Upper lobe of left lung (tissue), 6 donors: ENCODE results near the gene EIF1AX. TPM values are rescaled to one million over a fixed set of nuclear protein-coding genes. Genes with fewer than 3 reads are reported as not detected.

Experiments used
- ATAC-seq, 2 donors: fragments of 200-7000 bp; cut with Tn5 transposase; one replicate each; pipeline ENCODE4 v1.9.1; 2022; ENCODE audit warnings: mild to moderate bottlenecking in 2 of 2, moderate library complexity in 2 of 2; ENCODE audit not compliant: low FRiP score in 2 of 2
- DNase-seq, 2 donors: peaks; one replicate each; pipeline ENCODE4 v3.0.0-alpha.2; 2019 to 2020
- H3K27ac ChIP-seq, 4 donors: fragments of 200-600 bp; sonication (generic); one replicate each; pipeline ENCODE4 v1.5.1; 2016 to 2019
- H3K27me3 ChIP-seq, 4 donors: fragments of 200-600 bp; sonication (generic); one replicate each; pipeline ENCODE4 v1.5.1; 2017 to 2019
- H3K36me3 ChIP-seq, 4 donors: fragments of 200-600 bp; sonication (generic); one replicate each; pipeline ENCODE4 v1.5.1; 2016 to 2019
- H3K4me1 ChIP-seq, 4 donors: fragments of 200-600 bp; sonication (generic); one replicate each; pipeline ENCODE4 v1.5.1; 2018 to 2019
- H3K4me3 ChIP-seq, 4 donors: fragments of 200-600 bp; sonication (generic); one replicate each; pipeline ENCODE4 v1.5.1; 2017 to 2019; ENCODE audit warnings: mild to moderate bottlenecking in 2 of 4, moderate library complexity in 1 of 4
- H3K9me3 ChIP-seq, 4 donors: fragments of 200-600 bp; sonication (generic); one replicate each; pipeline ENCODE4 v1.5.1; 2018 to 2019
- CTCF ChIP-seq, 6 experiments: fragments of 450-650 bp in 4 of 6; fragments of 200-600 bp in 2 of 6; sonication (generic) in 2 of 6; IDR thresholded peaks; one replicate each; pipeline ENCODE4 v1.5.1; 2016 to 2019; ENCODE audit warnings: antibody characterized with exemption in 6 of 6
- EP300 ChIP-seq, 4 donors: sonication (generic); formaldehyde crosslinking; IDR thresholded peaks; one replicate each; pipeline ENCODE4 v1.5.1; 2017; ENCODE audit warnings: antibody characterized with exemption in 4 of 4, control low read depth in 2 of 4
- POLR2A ChIP-seq, 4 donors: fragments of 450-650 bp; IDR thresholded peaks; one replicate each; pipeline ENCODE4 v1.5.1; 2016 to 2017; ENCODE audit warnings: antibody characterized with exemption in 4 of 4, mild to moderate bottlenecking in 2 of 4
- POLR2AphosphoS5 ChIP-seq, 2 donors: sonication (generic); formaldehyde crosslinking; IDR thresholded peaks; one replicate each; pipeline ENCODE4 v1.5.1; 2017; ENCODE audit warnings: antibody characterized with exemption in 2 of 2
- WGBS, 2 donors: methylation state at CpG; one replicate each; pipeline ENCODE4 v1.1.5; 2017 to 2018; 5-methylcytosine and 5-hydroxymethylcytosine counted together
- total RNA-seq, 6 donors: library from RNA; depleted of rRNA in 4 of 6; stranded (reverse); fragments of >200 nt in 4 of 6; gene quantifications; one replicate each; pipeline versions ENCODE4 v1.1.0 to v1.2.1, GENCODE V29; 2016 to 2021
- donor health status: DM: no; HTN: no; CAD: no; lungs with moderate emphysema.
- donor health status: DM: no; HTN: yes; CAD: no; lungs with severe emphysema.

The EIF1AX gene
- 10 to 100 TPM in 5 of 6 donors, 1 to 10 TPM in 1; 8.4 to 78.7 (median 41.0) TPM for total RNA-seq

- Histone ChIP-seq H3K27me3 (no peaks in the 10 kb centered on the region), H3K27ac (peak within 1 kb of the TSS; percentile 88 to 95 (median 92)), H3K4me3 (peak within 1 kb of the TSS; percentile 68 to 79 (median 72)), H3K4me1 (peaks cover 0 to 27% (median 13%) of the 10 kb centered on the region in 4 donors), H3K36me3 (peaks cover 0 to 18% (median 11%) of the 10 kb centered on the region in 4 donors), H3K9me3 (no peaks in the 10 kb centered on the region)
- peak; percentile 98 to 100 for DNase-seq
- TF ChIP-seq CTCF (IDR thresholded peaks at IDR 0.05) (peak in 1 of 6 experiments; percentile 23), POLR2A (IDR thresholded peaks at IDR 0.05) (peak; percentile 43 to 92 (median 82)), POLR2AphosphoS5 (IDR thresholded peaks at IDR 0.05) (peak; percentile 92 to 96), EP300 (IDR thresholded peaks at IDR 0.05) (peak in 1 of 4 donors; percentile 48)
- WGBS, 2 donors: 0 to 1% methylated on average over 8 to 45 of the region's 82 CpGs
- ATAC-seq: peak; percentile 100
Observed at GRCh38 chrX:20141281-20142220, at the start of gene EIF1AX. EIF1AX (minus strand) TSS chrX:20141838; CDS start chrX:20141640, 198 bp downstream.

- Histone ChIP-seq H3K4me3 (no peak overlapping the region), H3K9me3 (no peaks in the 10 kb centered on the region), H3K27me3 (no peaks in the 10 kb centered on the region), H3K27ac (no peak overlapping the region), H3K36me3 (peaks cover 0 to 43% (median 3%) of the 10 kb centered on the region in 4 donors), H3K4me1 (no peaks in the 10 kb centered on the region)
- no peak for ATAC-seq
- no peak for DNase-seq
- TF ChIP-seq CTCF (IDR thresholded peaks at IDR 0.05) (no peak), EP300 (IDR thresholded peaks at IDR 0.05) (no peak), POLR2A (IDR thresholded peaks at IDR 0.05) (no peak), POLR2AphosphoS5 (IDR thresholded peaks at IDR 0.05) (no peak)
Observed at GRCh38 chrX:20189171-20189570, 47.5 kb upstream of the EIF1AX start.

GRCh38 chrX:20181598-20182329 is 40.1 kb upstream of the EIF1AX start:
- no peak overlapping the region for H3K4me3 ChIP-seq
- no peak for TF ChIP-seq POLR2A (IDR thresholded peaks at IDR 0.05)
- TF ChIP-seq EP300 (IDR thresholded peaks at IDR 0.05): no peak
- no peak for TF ChIP-seq CTCF (IDR thresholded peaks at IDR 0.05)
- TF ChIP-seq POLR2AphosphoS5 (IDR thresholded peaks at IDR 0.05): no peak

GRCh38 chrX:20177093-20177492 is 35.5 kb upstream of the EIF1AX start:
- no peak overlapping the region for H3K27ac ChIP-seq
- TF ChIP-seq EP300 (IDR thresholded peaks at IDR 0.05) (no peak), POLR2AphosphoS5 (IDR thresholded peaks at IDR 0.05) (no peak), CTCF (IDR thresholded peaks at IDR 0.05) (no peak), POLR2A (IDR thresholded peaks at IDR 0.05) (no peak)
- no peaks in the 10 kb centered on the region for H3K4me1 ChIP-seq
- DNase-seq (no peak), ATAC-seq (no peak)
- H3K36me3 ChIP-seq: peaks cover 2 to 35% (median 15%) of the 10 kb centered on the region in 4 donors
- no peaks in the 10 kb centered on the region for H3K27me3 ChIP-seq
- no peaks in the 10 kb centered on the region for H3K9me3 ChIP-seq
- no peak overlapping the region for H3K4me3 ChIP-seq

More at GRCh38 chrX:20181598-20182329, 40.1 kb upstream of the EIF1AX start:
- no peak overlapping the region for H3K27ac ChIP-seq
- DNase-seq (no peak), ATAC-seq (no peak)
- H3K4me1 ChIP-seq: no peaks in the 10 kb centered on the region
- WGBS, 2 donors: 60 to 65% methylated on average over 3 of the region's 3 CpGs
- no peaks in the 10 kb centered on the region for H3K9me3 ChIP-seq
- peaks cover 0 to 26% (median 2%) of the 10 kb centered on the region in 4 donors for H3K36me3 ChIP-seq
- H3K27me3 ChIP-seq: no peaks in the 10 kb centered on the region
